ENCODE data around the gene TP53RK. TPM values are rescaled to one million over a fixed set of nuclear protein-coding genes. Genes with fewer than 3 reads are reported as not detected.

Gene TP53RK
- total RNA-seq, 4 donors from 2014 or later = 14.6 to 21.3 (median 18.7) TPM

GRCh38 chr20:46706242-46706641, 17.0 kb upstream of the TP53RK start:
- no peak for ATAC-seq
- no peaks in the 10 kb centered on the region for H3K9me3 ChIP-seq
- H3K27ac ChIP-seq = peak overlapping the region in 1 of 4 donors; percentile 23
- H3K27me3 ChIP-seq = peaks cover 6% of the 10 kb centered on the region
- WGBS, 2 donors (ENCODE audit: low coverage in 1 of 2) = 85 to 100% methylated on average over 2 of the region's 2 CpGs
- TF ChIP-seq CTCF (IDR thresholded peaks at IDR 0.05) = no peak
- TF ChIP-seq POLR2AphosphoS5 (IDR thresholded peaks at IDR 0.05) = no peak
- TF ChIP-seq EP300 (IDR thresholded peaks at IDR 0.05) = no peak
- no peak for TF ChIP-seq POLR2A (IDR thresholded peaks at IDR 0.05)
- no peak overlapping the region for H3K4me3 ChIP-seq
- H3K4me1 ChIP-seq = peaks cover 0 to 25% (median 4%) of the 10 kb centered on the region in 3 donors
- no peaks in the 10 kb centered on the region for H3K36me3 ChIP-seq

GRCh38 chr20:46705378-46705729, 16.1 kb upstream of the TP53RK start:
- peaks cover 15% of the 10 kb centered on the region for H3K27me3 ChIP-seq
- TF ChIP-seq POLR2AphosphoS5 (IDR thresholded peaks at IDR 0.05) (peak; percentile 24), EP300 (IDR thresholded peaks at IDR 0.05) (no peak)
- H3K27ac ChIP-seq = peak overlapping the region in 2 of 4 donors; percentile 23 to 62
- 38 to 65% methylated on average over 3 of the region's 4 CpGs for WGBS, 2 donors (ENCODE audit: low coverage in 1 of 2)
- H3K4me3 ChIP-seq = no peak overlapping the region
- no peaks in the 10 kb centered on the region for H3K9me3 ChIP-seq
- H3K4me1 ChIP-seq = peaks cover 0 to 16% (median 4%) of the 10 kb centered on the region in 3 donors
- peak; percentile 83 for ATAC-seq
- no peaks in the 10 kb centered on the region for H3K36me3 ChIP-seq

- Histone ChIP-seq H3K4me3 (no peak overlapping the region), H3K4me1 (peaks cover 0 to 11% (median 4%) of the 10 kb centered on the region in 3 donors), H3K27ac (peak overlapping the region in 2 of 4 donors; percentile 8 to 62), H3K9me3 (no peaks in the 10 kb centered on the region), H3K27me3 (peaks cover 20% of the 10 kb centered on the region), H3K36me3 (no peaks in the 10 kb centered on the region)
- no peak for ATAC-seq
- TF ChIP-seq POLR2A (IDR thresholded peaks at IDR 0.05) (no peak), POLR2AphosphoS5 (IDR thresholded peaks at IDR 0.05) (no peak), CTCF (IDR thresholded peaks at IDR 0.05) (no peak), EP300 (IDR thresholded peaks at IDR 0.05) (no peak)
- WGBS, 2 donors (ENCODE audit: low coverage in 1 of 2) = 45 to 55% methylated on average over 7 of the region's 7 CpGs
Measured at GRCh38 chr20:46704714-46705377, 15.6 kb upstream of the TP53RK start.

- WGBS, 2 donors (ENCODE audit: low coverage in 1 of 2) = 83 to 88% methylated on average over 3 of the region's 3 CpGs
- TF ChIP-seq CTCF (IDR thresholded peaks at IDR 0.05) = no peak
- TF ChIP-seq EP300 (IDR thresholded peaks at IDR 0.05) = no peak
- TF ChIP-seq POLR2AphosphoS5 (IDR thresholded peaks at IDR 0.05) = no peak
- TF ChIP-seq POLR2A (IDR thresholded peaks at IDR 0.05) = no peak
- H3K36me3 ChIP-seq = no peaks in the 10 kb centered on the region
- H3K27ac ChIP-seq = no peak overlapping the region
- H3K9me3 ChIP-seq = no peaks in the 10 kb centered on the region
- ATAC-seq = no peak
- H3K4me1 ChIP-seq = no peaks in the 10 kb centered on the region
- H3K27me3 ChIP-seq = peaks cover 23% of the 10 kb centered on the region
- H3K4me3 ChIP-seq = no peak overlapping the region
Measured at GRCh38 chr20:46703435-46703834, 14.2 kb upstream of the TP53RK start.

GRCh38 chr20:46702447-46703203, 13.4 kb upstream of the TP53RK start:
- no peak overlapping the region for H3K27ac ChIP-seq
- no peak for TF ChIP-seq EP300 (IDR thresholded peaks at IDR 0.05)
- no peak for TF ChIP-seq CTCF (IDR thresholded peaks at IDR 0.05)
- TF ChIP-seq POLR2AphosphoS5 (IDR thresholded peaks at IDR 0.05) = no peak
- TF ChIP-seq POLR2A (IDR thresholded peaks at IDR 0.05) = no peak
- WGBS, 2 donors (ENCODE audit: low coverage in 1 of 2) = 86 to 87% methylated on average over 7 of the region's 8 CpGs
- no peaks in the 10 kb centered on the region for H3K36me3 ChIP-seq
- peaks cover 23% of the 10 kb centered on the region for H3K27me3 ChIP-seq
- no peak overlapping the region for H3K4me3 ChIP-seq
- no peaks in the 10 kb centered on the region for H3K9me3 ChIP-seq
- no peak for ATAC-seq
- no peaks in the 10 kb centered on the region for H3K4me1 ChIP-seq
